Astrocyte of the spinal cord (primary cell): ENCODE results near the gene PHGDH.

ENCODE experiments used
- DNase-seq: peaks from one replicate; pipeline ENCODE4 v3.0.0; 2011; ENCODE audit warnings: low read depth, low spot score
- H3K4me3 ChIP-seq: 2 replicates; pipeline ENCODE4 v1.5.1; 2011; ENCODE audit warnings: low read depth, mild to moderate bottlenecking, low read length, moderate library complexity
- in situ Hi-C: cut with HindIII; loops from 2 replicates; pipeline ENCODE4 v1.10.0; 2017; ENCODE audit warnings: low sequenced_read_pairs
- TF ChIP-seq, protein P1 (sequence below): IDR thresholded peaks from 2 replicates; pipeline ENCODE4 v1.5.1; 2012; ENCODE audit warnings: low read depth, mild to moderate bottlenecking, low read length, inconsistent platforms

PHGDH gene

DNA sequence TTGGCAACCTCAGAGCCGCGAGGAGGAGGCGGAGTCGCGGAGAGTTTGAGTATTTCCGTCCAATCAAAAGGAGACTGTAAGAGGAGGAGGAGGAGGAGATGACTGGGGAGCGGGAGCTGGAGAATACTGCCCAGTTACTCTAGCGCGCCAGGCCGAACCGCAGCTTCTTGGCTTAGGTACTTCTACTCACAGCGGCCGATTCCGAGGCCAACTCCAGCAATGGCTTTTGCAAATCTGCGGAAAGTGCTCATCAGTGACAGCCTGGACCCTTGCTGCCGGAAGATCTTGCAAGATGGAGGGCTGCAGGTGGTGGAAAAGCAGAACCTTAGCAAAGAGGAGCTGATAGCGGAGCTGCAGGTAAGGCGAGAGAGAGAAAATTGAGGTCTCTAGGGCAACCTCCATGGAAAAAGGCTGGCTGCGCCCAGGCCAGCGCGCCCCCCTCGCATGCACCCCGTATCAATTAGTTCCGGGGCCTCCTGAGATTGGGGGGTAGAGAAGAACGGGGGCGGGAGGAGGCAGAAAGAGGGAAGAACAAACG is at the start of gene PHGDH:
PHGDH (plus strand) TSS at position 131 of the 538 bp plus-strand sequence; CDS start at position 220, 89 bp downstream.
- DNase-seq: peak; percentile 90
- H3K4me3 ChIP-seq: peak within 1 kb of the TSS; percentile 95
- in situ Hi-C loops: no loop called here
- TF ChIP-seq, protein P1, sequence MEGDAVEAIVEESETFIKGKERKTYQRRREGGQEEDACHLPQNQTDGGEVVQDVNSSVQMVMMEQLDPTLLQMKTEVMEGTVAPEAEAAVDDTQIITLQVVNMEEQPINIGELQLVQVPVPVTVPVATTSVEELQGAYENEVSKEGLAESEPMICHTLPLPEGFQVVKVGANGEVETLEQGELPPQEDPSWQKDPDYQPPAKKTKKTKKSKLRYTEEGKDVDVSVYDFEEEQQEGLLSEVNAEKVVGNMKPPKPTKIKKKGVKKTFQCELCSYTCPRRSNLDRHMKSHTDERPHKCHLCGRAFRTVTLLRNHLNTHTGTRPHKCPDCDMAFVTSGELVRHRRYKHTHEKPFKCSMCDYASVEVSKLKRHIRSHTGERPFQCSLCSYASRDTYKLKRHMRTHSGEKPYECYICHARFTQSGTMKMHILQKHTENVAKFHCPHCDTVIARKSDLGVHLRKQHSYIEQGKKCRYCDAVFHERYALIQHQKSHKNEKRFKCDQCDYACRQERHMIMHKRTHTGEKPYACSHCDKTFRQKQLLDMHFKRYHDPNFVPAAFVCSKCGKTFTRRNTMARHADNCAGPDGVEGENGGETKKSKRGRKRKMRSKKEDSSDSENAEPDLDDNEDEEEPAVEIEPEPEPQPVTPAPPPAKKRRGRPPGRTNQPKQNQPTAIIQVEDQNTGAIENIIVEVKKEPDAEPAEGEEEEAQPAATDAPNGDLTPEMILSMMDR: no peak

DNA sequence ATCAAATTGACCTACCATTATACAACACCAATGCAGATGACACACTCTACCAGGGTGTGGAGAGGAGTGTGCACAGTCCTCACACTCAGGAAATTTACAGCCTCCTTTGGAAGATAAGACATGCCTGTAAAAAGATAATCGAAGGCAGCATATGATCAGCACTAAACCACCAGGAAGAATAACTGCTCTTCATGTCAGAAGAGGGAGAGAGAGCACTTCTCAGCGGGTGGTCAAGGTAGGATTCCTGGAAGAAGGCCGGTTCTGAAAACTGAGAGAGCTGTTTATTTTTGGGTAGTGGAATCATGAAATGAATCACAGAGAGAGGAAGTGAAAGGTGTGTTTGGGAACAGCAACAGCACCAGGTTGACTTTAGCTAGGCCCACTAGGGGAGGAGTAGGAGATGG is 49.7 kb upstream of the PHGDH start:
- no peak for DNase-seq
- TF ChIP-seq, protein P1: no peak
- in situ Hi-C loops: no loop called here
- no peak overlapping the region for H3K4me3 ChIP-seq

DNA sequence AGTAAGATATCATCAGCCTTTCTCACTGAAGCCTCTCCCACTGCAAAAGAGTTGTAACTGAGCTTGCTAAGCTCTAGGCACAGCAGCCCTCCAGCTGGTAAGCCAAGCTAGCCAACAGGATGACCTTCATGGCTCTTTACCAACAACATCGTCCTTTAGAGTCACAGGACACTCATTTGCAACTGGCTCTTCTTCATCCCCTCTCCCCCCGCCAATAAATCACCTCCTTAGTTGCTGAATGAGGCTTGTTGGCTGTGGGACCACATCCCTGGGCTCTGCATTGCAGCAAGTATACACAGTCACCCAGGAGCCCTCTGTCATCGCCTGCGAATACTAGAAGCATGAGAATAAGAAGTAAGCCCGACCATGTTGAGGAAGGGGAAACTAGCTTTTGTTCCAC is 47.7 kb upstream of the PHGDH start:
- TF ChIP-seq, protein P1: no peak
- no peak for DNase-seq
- H3K4me3 ChIP-seq: no peak overlapping the region
- in situ Hi-C loops: no loop called here

DNA sequence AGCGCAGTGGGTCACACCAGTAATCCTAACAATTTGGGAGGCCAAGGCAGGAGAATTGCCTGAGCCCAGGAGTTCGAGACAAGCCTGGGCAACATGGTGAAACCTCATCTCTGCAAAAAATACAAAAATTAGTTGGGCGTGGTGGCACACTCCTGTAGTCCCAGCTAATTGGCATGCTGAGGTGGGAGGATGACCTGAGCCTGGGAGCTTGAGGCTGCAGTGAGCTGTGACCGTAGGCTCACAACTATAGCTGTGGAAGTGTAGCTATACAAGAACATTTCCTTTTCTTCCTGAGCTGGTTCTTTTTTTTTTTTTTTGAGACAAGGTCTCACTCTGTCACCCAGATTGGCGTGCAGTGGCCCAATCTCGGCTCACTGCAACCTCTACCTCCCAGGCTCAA is 44.6 kb upstream of the PHGDH start:
- in situ Hi-C loops: no loop called here
- H3K4me3 ChIP-seq: no peak overlapping the region
- DNase-seq: no peak
- TF ChIP-seq, protein P1: no peak

DNA sequence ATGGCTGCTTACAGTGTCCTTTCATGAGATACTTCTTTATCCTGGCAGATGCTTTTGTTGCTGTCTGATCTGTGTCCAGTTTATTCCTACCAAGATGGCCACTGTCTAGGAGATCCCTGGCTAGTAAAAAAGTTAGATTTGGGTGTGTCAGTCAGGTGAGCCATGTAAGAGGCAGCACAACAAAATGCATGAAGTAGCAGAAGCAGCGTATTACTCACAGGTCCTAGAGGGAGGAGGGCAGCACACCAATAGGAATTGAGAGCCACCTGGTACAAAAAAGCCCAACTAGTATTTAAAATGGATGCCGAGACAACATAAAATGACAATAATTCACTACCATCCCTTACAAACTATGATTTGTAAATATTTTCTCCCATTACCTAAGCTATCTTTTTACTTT is 40.8 kb upstream of the PHGDH start:
- TF ChIP-seq, protein P1: no peak
- in situ Hi-C loops: no loop called here
- H3K4me3 ChIP-seq: no peak overlapping the region
- DNase-seq: no peak

DNA sequence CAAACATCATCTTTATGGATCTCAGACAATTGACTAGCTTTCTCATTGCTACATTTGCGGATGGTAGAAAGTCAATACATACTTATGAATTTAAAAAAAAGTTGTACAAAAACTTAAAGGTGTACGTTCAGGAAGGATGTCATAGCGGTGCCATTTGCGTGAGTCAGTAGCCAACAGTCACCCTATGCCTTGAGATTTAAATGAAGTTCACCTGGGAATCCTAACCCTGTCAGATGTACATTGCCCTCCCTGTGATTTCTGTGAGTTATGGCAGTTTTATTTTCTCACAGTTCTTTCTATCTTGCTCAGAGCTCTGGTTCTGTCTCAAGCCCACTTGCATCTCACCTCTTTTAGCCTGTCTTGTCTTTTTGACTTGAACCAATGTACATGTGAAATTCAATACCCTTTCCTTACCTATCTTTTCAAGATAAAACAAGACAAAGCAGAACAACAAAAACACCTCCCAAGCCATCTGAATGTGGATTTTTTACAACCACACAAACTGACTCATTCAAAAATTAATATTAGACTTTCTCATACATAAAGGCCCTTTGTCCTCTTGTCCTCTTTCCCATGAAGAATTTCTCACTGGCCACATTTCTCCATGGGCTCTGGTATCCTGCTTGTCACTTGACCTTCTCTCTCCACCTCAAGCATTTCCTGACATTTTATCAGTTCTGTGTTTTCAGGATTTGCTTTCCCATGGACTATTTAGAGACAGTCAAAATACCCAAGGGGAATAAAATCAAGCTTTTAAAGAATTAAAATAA is 38.4 kb upstream of the PHGDH start:
- in situ Hi-C loops: no loop called here
- TF ChIP-seq, protein P1: no peak
- DNase-seq: peak; percentile 9
- no peak overlapping the region for H3K4me3 ChIP-seq
